Stimulated activated CD4-positive, alpha-beta T cell treated with anti-CD3 and anti-CD28 coated beads, Interleukin-12 subunit alpha, Interleukin-12 subunit beta, amount 100 ng/mL, for 24 hours (primary cell): Measurements from ENCODE around the gene LOXHD1.

Experiments used
- DNase-seq, 2 experiments: peaks; one replicate each; pipeline ENCODE4 v3.0.0-alpha.2; 2020; ENCODE audit warnings: low read depth in 2 of 2

The LOXHD1 gene

DNA sequence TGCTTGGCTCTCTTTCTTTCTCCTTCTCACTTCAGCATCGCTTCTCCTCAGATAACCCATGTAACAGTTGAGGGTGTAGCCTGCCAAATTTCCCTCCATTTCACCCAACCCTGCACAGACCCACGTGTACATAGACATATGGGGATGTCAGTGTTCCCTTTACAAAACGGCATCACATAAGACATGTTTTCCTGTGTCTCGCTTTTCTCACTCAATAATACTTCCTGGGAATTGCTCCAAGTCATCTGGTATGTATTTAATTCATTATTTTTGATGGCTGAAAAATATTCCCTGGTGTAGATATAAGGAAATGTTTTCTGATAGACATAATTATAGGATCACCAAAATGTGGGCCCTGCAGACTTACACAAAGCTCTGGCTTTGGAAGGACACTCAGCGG lies 176.8 kb downstream of the LOXHD1 start:
- DNase-seq, result no peak

GRCh38 chr18:46478796-46479195 lies 178.2 kb downstream of the LOXHD1 start:
- DNase-seq, result no peak

GRCh38 chr18:46477425-46478011 lies 179.5 kb downstream of the LOXHD1 start:
- DNase-seq, result no peak

GRCh38 chr18:46475390-46475752 lies 181.6 kb downstream of the LOXHD1 start:
- no peak for DNase-seq

- no peak for DNase-seq
Measured at GRCh38 chr18:46474487-46475389, 182.3 kb downstream of the LOXHD1 start.

GRCh38 chr18:46471809-46472498 lies 185.1 kb downstream of the LOXHD1 start:
- no peak for DNase-seq

- no peak for DNase-seq
Measured at GRCh38 chr18:46470714-46471113, 186.3 kb downstream of the LOXHD1 start.

DNA sequence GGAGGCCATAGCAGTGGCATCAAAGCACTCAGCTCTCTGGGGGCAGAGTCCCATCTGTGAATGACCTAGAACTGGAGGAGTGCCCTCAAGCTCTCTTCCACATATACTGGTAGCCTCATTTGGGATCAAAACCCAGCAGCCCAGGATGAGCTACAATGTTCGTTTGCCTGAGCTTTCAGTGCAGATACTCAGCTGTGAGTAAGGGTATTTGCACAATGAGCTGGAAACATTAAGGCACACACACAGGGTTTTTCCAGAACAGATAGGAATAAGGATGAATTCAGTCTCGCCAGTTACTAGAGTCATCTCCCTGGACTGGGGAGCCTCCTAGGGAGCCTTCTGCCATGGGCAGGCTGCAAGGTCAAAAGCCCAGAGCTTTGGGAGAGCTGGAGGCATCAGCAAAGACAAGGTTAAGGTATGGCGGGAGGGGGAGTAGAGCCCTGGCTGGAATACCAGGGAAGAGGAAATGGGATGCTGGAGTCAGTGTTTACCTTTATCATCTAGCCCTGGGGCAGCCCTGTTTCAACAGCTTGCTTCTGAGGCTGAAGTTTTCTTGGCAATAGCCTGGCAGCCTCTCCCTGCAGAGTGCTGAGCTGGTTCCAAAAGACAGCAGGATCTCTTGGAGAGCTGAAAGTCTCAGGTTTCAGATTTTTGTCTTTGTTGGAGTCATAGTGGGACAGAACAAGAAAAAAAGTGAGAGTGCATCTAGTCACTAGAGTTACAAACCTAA lies 187.7 kb downstream of the LOXHD1 start:
- DNase-seq, result no peak

DNA sequence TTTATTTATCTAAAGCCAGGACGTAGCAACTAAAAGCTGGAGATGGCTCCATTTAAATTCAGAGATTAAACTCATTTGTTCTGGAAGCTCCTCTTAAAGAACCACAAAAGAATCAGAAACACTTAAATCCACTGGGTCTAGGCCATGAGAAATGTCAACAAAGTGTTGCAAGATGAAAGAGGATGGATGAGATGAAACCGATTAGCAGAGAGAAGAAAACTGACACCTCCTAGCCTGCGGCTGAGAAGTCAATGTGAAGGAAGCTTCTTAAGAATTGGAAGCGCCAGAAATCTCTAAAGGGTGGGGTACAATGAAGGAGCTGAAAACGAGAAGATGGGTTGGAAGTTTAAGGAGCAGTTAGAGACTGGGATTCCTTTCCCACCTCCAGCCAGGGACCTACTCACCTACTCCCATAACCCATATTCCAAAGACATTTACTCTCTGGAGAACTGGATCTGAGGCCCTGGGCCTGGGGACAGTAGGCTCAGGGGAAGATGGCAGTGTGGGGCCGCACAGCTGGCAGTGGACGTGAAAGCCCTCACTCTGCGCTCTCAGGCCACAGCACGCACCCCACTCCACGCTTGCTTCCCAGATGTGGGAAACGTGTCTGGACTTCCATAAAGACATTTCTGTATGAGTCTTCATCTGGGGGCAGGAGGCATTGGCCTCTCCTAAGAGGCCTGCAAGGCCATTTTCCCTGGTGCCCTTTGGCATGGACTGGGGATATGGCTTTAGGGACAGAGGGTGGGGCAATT lies 188.4 kb downstream of the LOXHD1 start:
- DNase-seq, result no peak

GRCh38 chr18:46466234-46467160 lies 190.5 kb downstream of the LOXHD1 start:
- no peak for DNase-seq

GRCh38 chr18:46464926-46465655 lies 191.9 kb downstream of the LOXHD1 start:
- DNase-seq, result no peak

GRCh38 chr18:46462523-46462922 lies 194.5 kb downstream of the LOXHD1 start:
- DNase-seq, result no peak

GRCh38 chr18:46461993-46462392 lies 195.0 kb downstream of the LOXHD1 start:
- no peak for DNase-seq

DNA sequence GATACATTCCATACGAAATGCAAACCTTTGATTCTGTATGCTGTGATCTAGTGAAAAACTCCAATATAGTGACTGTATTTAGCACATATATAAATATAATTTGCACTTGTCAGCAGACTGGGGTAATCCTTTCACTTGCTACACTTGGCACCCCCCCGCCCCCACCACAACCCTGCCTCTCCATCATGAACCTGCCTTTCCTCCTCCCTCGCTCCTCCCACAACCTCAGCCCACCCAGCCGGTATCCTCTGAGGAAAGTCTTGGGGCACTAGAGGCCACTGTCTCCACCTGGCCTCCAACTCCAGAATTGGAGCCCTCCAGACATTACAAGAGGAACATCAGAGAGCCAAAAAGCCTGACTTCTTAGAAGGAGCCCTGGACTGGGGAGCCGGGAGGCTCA lies 196.3 kb downstream of the LOXHD1 start:
- no peak for DNase-seq

DNA sequence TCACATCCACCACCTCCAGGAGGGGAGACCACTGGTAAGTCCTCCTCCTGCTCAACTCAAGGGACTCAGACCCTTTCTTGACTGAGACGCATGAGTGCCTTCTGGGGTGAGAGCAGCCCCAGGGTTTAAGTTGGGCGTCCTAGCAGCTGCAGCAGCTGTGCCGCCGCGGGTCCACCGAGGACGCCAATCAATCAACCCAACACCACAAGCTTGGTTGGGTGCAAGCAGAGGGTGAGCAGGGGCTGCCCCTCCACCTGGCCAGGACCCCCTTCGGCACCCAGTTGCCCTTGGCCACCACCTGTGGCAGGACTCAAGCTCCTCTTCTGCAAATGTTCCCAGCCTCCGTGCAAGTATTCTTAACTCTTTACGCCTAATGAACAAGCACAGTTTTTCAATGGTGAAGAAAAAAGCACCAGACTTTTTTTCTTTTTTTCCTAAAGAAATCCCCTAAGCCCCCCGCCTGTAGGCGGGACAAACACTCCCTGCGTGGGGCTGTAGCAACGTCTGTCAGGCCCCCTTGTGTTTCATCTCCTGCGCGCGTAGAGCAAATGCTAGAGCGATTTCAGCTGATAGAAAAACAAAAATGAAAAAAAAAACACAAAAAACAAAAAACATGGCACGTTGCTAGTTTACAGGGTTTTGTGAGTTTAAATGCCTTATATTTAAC lies 197.1 kb downstream of the LOXHD1 start:
- DNase-seq, result no peak

DNA sequence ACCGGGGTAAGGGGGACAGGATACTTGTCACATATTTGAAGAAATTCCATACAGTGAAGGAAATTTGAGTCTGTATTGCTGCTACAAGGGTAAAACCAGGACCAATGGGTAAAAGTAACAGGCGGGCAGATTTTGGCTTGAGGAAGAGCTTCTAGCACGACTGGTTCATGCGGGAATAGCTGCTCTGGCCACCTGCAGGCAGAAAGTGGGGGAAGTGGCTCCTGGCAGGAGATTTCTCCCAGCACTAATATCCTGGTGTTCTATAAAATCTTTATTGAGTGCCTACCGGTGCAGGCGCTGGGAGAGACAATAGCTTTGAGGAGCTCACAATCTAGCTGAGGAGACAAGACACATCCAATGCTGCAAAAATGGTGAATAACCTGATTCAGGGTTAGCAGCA lies 198.5 kb downstream of the LOXHD1 start:
- no peak for DNase-seq

DNA sequence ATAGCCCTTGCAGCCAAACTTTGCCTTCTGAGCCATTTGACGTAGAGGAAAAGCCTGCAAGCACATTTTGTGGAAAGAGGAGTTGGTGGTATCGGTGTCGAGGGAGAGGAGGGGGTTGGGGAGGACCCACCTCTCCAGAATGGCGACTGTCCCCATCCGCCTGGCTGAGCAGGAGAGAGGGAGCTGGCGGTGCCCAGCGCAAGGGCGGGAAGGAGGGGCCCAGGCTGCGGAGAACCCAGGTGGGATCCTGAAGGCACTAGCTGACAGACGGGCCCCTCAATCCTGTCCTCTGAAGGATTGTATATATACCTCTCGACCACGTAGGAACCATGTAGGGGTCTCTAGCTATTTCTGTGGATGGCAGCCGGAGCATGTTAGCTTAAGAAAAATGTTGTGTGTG lies 200.3 kb downstream of the LOXHD1 start:
- DNase-seq, result no peak

DNA sequence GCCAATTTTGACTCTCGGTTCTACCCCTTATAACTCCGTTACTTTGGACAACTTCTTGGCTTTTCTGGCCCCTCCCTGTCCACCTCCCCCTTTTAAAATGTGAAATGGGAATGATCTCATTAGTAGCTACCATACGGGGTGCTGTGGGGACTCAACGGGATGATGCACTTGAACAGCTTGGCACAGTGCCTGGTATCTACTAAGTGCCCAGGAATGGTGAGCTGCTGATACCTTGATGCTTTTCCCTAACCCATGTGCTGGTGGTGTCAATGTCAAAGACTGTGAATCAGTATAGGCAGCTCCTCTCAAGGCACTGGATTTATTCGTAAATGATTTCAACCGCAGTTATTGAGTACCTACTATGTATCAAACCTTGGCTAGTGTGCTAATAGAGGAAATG lies 204.2 kb downstream of the LOXHD1 start:
- no peak for DNase-seq

GRCh38 chr18:46449499-46449898 lies 207.5 kb downstream of the LOXHD1 start:
- no peak for DNase-seq
